ENCODE results near the gene SLAMF9.
"Not testable (repeated sequence)": the region's sequence is repeated elsewhere in the genome, so short reads cannot be mapped to it uniquely, and the experiment has no call there.

SLAMF9 gene

DNA sequence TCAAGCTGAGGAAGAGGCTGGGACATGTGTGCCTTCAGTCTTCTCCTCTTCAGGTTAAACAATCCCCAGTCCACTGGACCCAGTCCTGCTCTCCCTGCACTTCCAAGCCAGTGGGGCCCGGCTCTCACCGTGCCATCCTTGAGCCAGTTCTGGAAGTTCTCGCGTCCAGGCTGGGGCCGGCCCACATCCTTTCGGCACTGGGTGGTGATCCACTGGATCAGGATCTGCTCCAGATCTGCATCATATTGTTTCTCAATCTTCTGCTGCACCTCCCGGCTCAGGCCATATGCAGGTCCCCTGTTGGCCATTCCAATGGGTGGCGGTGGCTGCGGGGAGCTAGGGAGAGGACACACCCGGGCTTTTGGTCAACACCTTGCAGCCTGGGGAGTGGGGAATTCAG, 33.8 kb downstream of the SLAMF9 start:
- DNase-seq (ENCODE audit: low spot score) = no peak

DNA sequence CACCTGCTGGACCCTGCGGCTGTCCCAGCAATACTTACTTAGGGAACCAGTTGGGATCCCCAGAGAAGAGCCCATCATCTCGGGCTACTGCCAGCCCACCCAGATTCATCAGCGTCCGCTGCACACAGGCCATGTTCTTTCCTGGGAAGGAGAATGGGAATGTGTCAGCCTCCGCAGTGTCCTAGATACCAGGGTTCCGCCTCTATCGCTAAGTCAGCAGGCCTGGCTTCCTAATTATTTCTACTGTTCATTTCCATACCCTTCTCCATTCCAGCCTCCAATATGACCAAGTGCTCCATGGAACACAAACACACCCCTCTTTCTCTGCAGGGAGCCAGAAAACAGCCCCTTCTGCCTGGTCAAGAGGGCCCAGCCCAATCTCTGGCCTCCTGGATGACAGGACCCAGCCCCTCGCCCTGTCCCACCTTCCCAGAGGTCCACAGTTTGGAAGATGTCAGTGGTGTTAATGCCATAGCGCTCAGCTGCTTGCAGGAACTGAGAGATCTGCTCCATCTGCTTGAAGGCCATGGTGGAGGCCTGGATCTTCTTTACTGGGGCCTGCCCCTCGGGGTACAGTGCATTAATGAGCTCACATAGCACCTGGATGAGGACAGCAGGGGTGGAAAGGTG, 34.7 kb downstream of the SLAMF9 start:
- DNase-seq (ENCODE audit: low spot score) = no peak

DNA sequence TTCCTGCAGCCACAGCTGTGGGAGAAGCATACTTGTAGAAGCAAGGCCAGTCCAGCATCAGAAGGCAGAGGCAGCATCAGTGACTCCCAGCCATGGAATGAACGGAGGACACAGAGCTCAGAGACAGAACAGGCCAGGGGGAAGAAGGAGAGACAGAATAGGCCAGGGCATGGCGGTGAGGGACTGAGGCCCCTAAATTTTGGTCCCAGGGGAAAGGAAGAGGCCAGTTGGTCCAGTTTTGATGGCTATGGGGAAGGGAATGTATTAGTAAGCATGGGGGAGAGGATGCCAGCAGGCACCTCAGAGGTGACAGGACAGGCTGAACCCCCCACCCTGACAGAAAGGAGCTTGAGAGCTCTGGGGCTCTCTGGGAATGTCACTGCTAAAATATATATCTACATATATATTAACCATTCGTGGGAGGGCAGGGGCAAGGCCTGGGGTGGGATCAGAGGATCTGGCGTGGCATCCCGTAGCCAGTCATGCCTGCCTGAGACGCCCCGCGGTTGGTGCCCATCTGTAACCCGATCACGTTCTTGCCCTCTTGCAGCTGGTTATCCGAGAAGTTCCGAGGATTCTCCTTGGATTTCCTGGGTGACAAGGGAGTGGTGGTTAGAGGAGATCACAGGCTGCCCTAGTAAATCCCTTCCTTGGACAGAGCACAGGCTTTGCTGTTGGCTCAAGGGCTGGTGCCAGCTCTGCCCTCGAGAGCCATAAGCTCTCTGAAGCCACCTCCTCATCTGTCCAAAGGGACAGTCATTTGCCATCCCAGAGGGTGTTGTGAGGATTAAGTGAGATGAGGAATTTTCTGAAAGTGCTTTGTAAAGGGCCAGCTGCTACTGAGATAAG, 35.5 kb downstream of the SLAMF9 start:
- DNase-seq (ENCODE audit: low spot score) = no peak

DNA sequence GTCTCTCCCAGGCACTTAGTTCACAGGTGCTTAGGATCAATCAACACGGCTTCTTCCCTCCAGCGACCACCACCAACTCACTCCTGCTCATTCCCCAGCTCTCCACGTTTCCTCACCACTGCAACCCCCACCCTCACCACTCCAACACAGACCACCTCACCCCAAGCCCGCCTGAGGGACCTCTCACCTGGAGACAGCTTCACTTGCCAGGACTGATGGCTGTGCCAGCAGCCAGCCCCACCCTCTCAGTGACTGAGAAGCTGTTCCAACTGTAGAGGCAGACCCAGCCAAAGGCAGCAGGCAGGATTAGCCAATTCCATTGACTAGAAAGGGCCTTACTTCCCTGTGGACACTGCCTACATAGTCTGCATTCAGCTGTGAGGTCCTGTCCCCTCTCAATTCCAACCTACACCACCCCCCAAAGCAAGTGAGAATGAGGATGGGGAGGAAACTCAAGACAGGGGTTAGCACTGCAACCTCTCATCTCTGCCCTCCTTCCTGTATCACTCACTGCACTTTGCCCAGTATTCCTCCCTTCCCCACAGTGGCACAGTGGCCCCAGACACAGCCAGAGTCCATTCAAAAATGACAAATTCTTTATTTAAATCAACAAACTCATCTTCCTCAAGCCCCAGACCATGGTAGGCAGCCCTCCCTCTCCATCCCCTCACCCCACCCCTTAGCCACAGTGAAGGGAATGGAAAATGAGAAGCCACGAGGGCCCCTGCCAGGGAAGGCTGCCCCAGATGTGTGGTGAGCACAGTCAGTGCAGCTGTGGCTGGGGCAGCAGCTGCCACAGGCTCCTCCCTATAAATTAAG, 36.3 kb downstream of the SLAMF9 start:
- no peak for DNase-seq (ENCODE audit: low spot score)

DNA sequence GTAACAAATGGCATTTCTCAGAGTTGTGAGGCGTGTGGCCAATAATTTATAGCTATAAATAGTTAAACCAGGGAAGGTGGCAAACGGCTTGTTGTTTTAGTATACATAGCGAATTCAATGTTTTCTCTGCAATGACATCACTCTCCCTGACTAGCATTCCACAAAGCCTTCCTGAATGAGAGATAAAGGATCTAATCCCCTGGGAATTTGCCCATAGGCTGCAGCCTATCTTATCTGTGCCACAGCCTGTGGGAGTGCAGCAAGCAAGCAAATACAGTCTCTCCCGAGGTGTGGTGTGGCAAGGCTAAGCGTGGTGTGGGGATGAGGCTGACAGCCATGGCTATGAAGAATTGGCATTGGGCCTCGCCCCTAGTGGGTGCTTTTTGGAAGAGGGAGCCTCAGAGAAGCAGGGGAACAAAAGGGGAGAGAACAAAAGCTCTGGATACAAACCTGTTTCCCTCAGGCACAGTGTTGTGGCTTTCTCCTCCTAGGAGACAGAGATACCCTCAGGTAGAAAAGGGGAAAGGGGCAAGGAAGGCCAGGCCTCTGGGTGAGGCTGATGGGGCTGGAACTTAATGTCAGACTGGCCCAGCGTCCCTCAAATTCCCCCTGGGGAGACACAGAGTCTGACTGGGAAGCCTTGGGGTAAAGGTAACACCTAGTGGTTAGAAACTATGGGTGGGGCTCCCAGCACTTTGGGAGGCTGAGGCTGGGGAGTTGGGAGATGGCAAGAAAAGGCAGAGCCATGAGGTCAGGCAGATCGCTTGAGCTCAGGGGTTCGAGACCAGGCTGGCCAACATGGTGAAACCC, 37.6 kb downstream of the SLAMF9 start:
- DNase-seq (ENCODE audit: low spot score) = no peak

DNA sequence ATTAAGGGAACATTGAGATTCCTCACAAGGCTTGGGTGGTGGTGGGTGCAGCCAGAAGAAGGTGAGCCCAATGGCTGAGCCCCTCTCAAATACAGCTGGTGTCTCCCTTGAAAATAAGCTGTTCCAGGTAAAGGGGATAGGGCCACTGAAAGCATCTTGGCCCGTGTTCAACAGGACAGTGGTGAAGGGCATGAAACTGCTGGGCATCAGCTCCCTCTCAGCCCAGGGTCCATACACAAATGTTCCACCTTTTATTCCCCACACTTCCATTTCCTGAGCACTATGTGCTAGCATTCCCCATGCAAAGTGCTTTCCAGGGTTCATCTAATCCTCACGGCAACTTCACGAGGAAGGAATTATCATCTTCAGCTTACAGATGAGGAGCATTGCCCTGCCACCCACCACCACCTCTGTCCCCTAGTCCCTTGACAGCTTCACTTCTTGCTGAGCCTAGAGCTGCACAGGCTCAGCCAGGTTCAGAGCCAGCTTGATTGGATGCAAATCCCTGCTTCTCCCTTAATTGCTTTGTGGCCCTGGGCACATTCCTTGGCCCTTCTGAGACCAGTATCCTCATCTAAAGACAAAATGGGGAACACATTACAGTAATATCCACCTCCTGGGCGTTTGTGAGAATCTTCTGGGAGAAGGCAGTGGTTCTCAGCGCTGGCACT, 38.3 kb downstream of the SLAMF9 start:
- DNase-seq (ENCODE audit: low spot score) = no peak

DNA sequence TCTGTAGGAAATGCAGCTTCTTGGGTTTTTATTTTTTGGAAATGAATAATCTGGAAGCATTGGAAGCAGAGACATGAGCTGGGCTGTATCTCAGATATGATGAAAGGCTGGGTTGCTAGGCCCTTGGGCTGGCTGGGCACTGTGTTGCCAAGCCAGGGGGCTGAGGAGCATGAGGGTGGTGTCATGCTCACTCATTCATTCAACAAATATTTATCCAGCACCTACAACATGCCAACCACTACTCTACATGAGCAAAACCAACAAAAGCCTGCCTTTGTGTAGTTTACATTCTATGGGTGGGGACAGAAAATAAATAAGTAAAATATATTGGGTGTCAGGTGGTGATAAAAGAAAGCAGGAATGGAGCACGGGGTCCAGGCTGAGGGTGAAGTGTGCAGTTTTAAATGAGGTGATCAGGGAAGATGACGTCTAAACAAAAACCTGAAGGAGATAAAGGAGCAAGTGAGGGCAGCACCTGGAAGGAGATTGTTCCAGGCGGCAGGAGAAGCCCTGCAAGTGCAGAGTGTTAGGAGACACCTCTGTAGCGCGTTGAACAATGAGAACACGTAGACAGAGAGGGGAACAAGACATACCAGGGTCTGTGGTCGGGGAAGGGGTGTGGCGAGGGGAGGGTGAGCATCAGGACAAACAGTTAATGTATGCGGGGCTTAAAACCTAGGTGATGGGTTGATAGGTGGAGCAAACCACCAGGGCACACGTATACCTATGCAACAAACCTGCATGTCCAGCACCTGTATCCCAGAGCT, 39.6 kb downstream of the SLAMF9 start:
- DNase-seq (ENCODE audit: low spot score) = no peak

DNA sequence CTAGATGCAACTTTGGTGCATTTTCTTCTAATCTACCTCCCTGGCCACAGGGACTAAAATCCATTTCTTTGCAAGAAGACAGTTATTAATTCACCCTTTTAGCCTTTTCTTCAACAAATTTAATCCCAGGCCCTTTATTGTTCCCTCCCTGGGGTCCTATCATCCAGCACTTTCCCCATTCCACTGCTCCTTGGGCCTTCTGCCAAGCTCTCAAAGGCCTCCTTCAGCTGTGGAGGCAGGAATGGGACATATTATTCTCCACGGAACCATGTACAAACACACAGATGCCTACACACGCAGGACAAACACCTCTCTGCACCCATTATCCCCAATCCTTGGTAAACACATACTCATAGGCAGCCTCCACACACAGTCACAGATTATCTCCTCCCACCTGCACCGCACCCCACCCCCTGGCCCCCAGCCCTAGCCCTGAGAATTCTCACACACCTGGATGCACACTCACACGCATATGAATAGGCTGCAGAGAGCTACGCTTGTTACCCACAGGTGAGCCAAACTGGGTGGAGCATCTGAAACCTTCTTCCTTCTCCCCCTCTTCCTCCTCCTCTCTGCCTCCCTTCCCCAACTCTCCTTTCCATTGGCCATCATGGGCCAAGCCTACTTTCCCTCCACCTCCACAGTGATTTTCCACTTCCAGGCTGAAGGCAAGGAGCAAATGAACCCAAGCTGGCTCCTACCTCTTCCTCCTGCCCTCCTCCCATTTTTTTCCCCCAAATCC, 40.4 kb downstream of the SLAMF9 start:
- DNase-seq (ENCODE audit: low spot score) = no peak

DNA sequence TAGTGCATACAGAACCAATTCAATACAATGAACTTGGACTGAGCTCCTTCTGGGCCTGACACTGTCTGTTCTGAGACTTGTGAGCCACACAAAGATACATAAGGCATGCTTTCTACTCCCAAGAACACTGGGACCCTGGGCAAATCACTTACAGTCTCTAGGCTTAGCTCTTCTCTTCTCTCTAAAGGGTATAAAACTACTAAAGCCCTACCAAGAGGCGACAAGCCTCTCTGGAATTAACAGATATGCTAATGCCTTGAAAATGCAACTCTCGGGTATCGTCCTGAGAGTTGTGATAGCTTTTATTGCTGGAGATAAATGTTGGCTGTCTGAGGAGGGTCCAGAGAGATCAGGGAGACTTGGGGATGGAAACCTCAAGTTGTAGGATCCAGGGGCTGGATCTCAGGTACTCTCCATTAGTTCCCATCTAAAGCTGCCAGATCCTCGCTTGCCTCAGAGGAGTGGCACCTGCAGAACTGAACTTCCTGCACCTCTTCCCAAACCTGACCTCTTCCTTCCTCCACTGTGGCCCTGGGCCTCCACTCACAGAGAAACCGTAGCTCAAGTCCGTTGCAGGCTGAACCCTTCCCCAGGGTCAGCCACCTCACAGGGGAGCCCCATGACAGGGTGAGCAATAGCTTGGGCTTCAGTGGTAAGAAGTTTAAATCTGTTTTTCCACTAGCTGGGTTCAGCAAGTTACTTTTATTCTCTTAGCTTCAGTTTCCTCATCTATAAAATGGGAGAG, 42.5 kb downstream of the SLAMF9 start:
- no peak for DNase-seq (ENCODE audit: low spot score)

DNA sequence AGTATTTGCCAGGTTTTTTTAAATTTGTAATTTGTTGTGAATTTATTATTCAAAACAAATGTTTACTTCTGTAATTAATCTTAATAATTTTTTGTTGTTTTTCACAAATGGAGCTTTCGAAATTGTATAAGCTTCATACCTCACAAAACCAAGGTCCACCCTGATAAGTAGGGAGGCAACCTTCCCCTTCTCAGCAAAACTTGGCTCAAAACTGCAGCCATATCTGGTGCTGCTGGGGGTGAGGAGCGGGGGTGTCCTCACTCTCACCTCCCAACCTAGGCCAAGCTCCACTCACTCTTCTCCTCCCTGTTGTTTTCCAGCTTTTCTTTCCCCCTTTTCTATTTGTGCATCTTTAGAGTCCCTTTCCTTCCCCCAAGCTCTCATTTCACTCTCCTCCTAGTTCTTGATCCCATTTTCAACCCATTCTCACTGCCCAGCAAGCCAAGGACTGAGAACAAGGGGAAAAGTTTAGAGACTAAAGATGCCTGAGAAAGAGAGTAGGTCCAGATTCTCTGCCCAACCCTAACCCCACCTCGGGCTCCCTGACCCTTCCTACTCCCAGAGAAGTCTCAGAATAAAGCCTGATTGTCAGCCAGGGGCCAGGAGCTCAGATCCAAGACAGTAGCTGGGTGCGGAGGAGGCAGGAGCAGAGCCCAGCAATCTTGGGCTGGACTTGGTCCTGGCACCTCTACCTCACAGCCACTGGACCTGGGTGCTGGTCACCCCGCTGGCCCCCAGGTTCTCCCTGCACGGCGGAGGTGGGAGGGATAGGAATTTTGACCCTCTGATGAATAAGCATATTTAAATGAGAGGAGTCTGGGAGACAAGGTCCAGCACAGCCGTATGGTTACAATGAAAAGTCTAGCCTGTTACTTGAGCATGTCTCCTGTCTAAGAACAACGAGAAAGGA, 45.8 kb downstream of the SLAMF9 start:
- DNase-seq (ENCODE audit: low spot score) = peak; percentile 69

DNA sequence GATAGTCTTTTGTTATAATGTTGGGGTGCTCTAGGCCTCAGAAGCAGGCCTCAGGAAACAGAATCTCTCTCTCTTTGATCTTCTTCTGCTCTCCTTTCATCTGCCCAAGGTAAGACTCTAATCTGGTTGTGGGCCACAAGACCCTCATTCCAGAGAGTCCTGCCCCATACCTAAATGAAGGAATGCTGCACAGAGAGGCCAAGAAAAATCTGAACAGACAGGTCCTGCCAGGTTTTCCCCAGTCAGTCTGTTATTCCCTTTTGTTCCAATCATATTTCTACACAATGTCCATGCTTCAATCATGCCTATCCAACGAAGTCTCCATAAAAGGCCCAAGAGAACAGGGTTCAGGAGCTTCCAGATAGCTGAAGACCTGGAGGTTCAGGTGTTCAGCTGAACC, 47.1 kb downstream of the SLAMF9 start:
- no peak for DNase-seq (ENCODE audit: low spot score)

DNA sequence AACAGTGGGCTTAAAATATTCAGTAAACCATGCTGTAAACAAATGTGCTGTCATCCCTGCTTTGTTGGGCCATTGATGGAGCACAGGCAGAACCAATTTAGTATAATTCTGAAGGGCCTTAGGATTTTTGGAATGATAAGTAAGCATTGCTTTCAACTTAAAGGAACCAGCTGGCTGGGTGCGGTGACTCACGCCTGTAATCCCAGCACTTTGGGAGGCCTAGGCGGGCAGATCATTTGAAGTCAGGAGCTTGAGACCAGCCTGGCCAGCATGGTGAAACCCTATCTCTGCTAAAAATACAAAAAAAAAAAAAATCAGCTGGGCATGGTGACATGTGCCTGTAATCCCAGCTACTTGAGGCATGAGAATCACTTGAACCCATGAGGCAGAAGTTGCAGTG, 50.0 kb downstream of the SLAMF9 start:
- not testable (repeated sequence) for DNase-seq (ENCODE audit: low spot score)

DNA sequence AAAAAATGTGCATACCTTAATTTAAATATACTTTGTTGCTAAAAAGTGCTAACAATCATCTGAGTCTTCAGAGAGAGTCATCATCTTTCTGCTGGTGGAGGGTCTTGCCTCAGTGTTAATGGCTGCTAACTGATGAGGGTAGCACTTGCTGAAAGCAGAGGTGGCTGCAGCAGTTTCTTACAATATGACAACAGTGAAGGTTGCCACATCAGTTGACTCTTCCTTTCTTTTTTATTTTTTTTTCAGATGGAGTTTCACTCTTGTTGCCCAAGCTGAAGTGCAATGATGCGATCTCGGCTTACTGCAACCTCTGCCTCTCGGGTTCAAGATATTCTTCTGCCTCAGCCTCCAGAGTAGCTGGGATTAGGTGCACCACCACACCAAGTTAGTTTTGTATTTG, 51.5 kb downstream of the SLAMF9 start:
- no peak for DNase-seq (ENCODE audit: low spot score)

Data from hematopoietic multipotent progenitor cell treated with erythropoietin and hydrocortisone succinate and interleukin-3 and kit ligand, for 15 days (in vitro differentiated cells).